ENCODE results near the gene RAN.
"Not testable (repeated sequence)": the region's sequence is repeated elsewhere in the genome, so short reads cannot be mapped to it uniquely, and the experiment has no call there.

The RAN gene

GRCh38 chr12:130871286-130872178 lies at the start of gene RAN:
Gene RAN, plus strand, starts transcription at chr12:130872066. Its CDS starts 528 bp downstream, at chr12:130872594.
- peak; percentile 96 for DNase-seq

GRCh38 chr12:130825771-130826150 lies 46.1 kb upstream of the RAN start:
- no peak for DNase-seq

- peak; percentile 57 for DNase-seq
Observed at GRCh38 chr12:130826151-130826801, 45.6 kb upstream of the RAN start.

- peak; percentile 38 for DNase-seq
Observed at GRCh38 chr12:130827432-130827831, 44.4 kb upstream of the RAN start.

GRCh38 chr12:130828895-130829294 lies 43.0 kb upstream of the RAN start:
- no peak for DNase-seq

- no peak for DNase-seq
Observed at GRCh38 chr12:130829391-130830245, 42.2 kb upstream of the RAN start.

- DNase-seq: no peak
Observed at GRCh38 chr12:130830246-130830551, 41.7 kb upstream of the RAN start.

GRCh38 chr12:130831246-130831645 lies 40.6 kb upstream of the RAN start:
- DNase-seq: no peak

GRCh38 chr12:130831876-130832405 lies 39.9 kb upstream of the RAN start:
- no peak for DNase-seq

GRCh38 chr12:130832561-130833209 lies 39.2 kb upstream of the RAN start:
- DNase-seq: peak; percentile 86

- peak; percentile 50 for DNase-seq
Observed at GRCh38 chr12:130835011-130835410, 36.9 kb upstream of the RAN start.

- DNase-seq: no peak
Observed at GRCh38 chr12:130835436-130835835, 36.4 kb upstream of the RAN start.

- DNase-seq: no peak
Observed at GRCh38 chr12:130838284-130838950, 33.4 kb upstream of the RAN start.

- peak; percentile 84 for DNase-seq
Observed at GRCh38 chr12:130838951-130839769, 32.7 kb upstream of the RAN start, which contains the start of gene STX2. Gene STX2, minus strand, starts transcription at chr12:130839250. Its CDS starts 151 bp downstream, at chr12:130839099.

GRCh38 chr12:130839770-130840404 lies 32.0 kb upstream of the RAN start:
- DNase-seq: no peak

GRCh38 chr12:130846369-130846768 lies 25.5 kb upstream of the RAN start:
- DNase-seq: no peak

- peak; percentile 80 for DNase-seq
Observed at GRCh38 chr12:130847112-130847511, 24.8 kb upstream of the RAN start.

- DNase-seq: not testable (repeated sequence)
Observed at GRCh38 chr12:130848105-130848504, 23.8 kb upstream of the RAN start.

GRCh38 chr12:130848785-130849305 lies 23.0 kb upstream of the RAN start:
- DNase-seq: not testable (repeated sequence)

All from inflammatory macrophage treated with lipopolysaccharide for 4 hours (primary cell).